PFSK-1 (cell line): ENCODE data around the gene SERPINF2.

Experiments used
- FOXP2 ChIP-seq: optimal IDR thresholded peaks from 2 replicates; pipeline ENCODE3; 2011; ENCODE audit warnings: borderline replicate concordance, control low read depth, inconsistent platforms; ENCODE audit not compliant: insufficient read depth; ENCODE audit errors: extremely low read length, extremely low read depth
- POLR2AphosphoS5 ChIP-seq: IDR thresholded peaks from 2 replicates; pipeline ENCODE4 v1.6.1; 2012; ENCODE audit warnings: low read depth, mild to moderate bottlenecking, control low read depth, low read length, moderate library complexity
- SIN3A ChIP-seq: IDR thresholded peaks from 2 replicates; pipeline ENCODE4 v1.6.1; 2012; ENCODE audit warnings: mild to moderate bottlenecking, low read length, moderate library complexity, borderline replicate concordance; ENCODE audit not compliant: insufficient read depth
- TAF1 ChIP-seq: IDR thresholded peaks from 2 replicates; pipeline ENCODE4 v1.6.1; 2012; ENCODE audit warnings: low read length, control low read depth, borderline replicate concordance; ENCODE audit not compliant: insufficient read depth
- TF ChIP-seq, protein P1 (sequence below), 2 experiments: IDR thresholded peaks; 2 replicates each; pipeline versions ENCODE4 v1.6.1 to v1.8.0; 2011 to 2012; ENCODE audit warnings: low read depth in 2 of 2, low read length in 2 of 2, control low read depth in 1 of 2, inconsistent platforms in 1 of 2, mild to moderate bottlenecking in 1 of 2, moderate library complexity in 1 of 2; ENCODE audit not compliant: insufficient read depth in 1 of 2

Gene SERPINF2

GRCh38 chr17:1725642-1726511 is 16.8 kb upstream of the SERPINF2 start:
- no peak for TF ChIP-seq SIN3A
- TF ChIP-seq, protein P1, sequence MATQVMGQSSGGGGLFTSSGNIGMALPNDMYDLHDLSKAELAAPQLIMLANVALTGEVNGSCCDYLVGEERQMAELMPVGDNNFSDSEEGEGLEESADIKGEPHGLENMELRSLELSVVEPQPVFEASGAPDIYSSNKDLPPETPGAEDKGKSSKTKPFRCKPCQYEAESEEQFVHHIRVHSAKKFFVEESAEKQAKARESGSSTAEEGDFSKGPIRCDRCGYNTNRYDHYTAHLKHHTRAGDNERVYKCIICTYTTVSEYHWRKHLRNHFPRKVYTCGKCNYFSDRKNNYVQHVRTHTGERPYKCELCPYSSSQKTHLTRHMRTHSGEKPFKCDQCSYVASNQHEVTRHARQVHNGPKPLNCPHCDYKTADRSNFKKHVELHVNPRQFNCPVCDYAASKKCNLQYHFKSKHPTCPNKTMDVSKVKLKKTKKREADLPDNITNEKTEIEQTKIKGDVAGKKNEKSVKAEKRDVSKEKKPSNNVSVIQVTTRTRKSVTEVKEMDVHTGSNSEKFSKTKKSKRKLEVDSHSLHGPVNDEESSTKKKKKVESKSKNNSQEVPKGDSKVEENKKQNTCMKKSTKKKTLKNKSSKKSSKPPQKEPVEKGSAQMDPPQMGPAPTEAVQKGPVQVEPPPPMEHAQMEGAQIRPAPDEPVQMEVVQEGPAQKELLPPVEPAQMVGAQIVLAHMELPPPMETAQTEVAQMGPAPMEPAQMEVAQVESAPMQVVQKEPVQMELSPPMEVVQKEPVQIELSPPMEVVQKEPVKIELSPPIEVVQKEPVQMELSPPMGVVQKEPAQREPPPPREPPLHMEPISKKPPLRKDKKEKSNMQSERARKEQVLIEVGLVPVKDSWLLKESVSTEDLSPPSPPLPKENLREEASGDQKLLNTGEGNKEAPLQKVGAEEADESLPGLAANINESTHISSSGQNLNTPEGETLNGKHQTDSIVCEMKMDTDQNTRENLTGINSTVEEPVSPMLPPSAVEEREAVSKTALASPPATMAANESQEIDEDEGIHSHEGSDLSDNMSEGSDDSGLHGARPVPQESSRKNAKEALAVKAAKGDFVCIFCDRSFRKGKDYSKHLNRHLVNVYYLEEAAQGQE (IDR thresholded peaks at IDR 0.05; ENCODE audit: insufficient read depth in 1 of 2, low read depth in 2 of 2, low read length in 2 of 2), result no peak

- TF ChIP-seq POLR2AphosphoS5, result no peak
- TF ChIP-seq TAF1, result no peak
- TF ChIP-seq FOXP2, result no peak
- TF ChIP-seq, protein P1 (IDR thresholded peaks at IDR 0.05; ENCODE audit: insufficient read depth in 1 of 2, low read depth in 2 of 2, low read length in 2 of 2), result no peak
- TF ChIP-seq SIN3A, result no peak
Measured at GRCh38 chr17:1726626-1727257, 15.9 kb upstream of the SERPINF2 start.

- TF ChIP-seq POLR2AphosphoS5, result no peak
- TF ChIP-seq SIN3A, result no peak
- no peak for TF ChIP-seq TAF1
- TF ChIP-seq FOXP2, result no peak
- TF ChIP-seq, protein P1 (IDR thresholded peaks at IDR 0.05; ENCODE audit: insufficient read depth in 1 of 2, low read depth in 2 of 2, low read length in 2 of 2), result no peak
Measured at GRCh38 chr17:1727258-1727789, 15.3 kb upstream of the SERPINF2 start.

DNA sequence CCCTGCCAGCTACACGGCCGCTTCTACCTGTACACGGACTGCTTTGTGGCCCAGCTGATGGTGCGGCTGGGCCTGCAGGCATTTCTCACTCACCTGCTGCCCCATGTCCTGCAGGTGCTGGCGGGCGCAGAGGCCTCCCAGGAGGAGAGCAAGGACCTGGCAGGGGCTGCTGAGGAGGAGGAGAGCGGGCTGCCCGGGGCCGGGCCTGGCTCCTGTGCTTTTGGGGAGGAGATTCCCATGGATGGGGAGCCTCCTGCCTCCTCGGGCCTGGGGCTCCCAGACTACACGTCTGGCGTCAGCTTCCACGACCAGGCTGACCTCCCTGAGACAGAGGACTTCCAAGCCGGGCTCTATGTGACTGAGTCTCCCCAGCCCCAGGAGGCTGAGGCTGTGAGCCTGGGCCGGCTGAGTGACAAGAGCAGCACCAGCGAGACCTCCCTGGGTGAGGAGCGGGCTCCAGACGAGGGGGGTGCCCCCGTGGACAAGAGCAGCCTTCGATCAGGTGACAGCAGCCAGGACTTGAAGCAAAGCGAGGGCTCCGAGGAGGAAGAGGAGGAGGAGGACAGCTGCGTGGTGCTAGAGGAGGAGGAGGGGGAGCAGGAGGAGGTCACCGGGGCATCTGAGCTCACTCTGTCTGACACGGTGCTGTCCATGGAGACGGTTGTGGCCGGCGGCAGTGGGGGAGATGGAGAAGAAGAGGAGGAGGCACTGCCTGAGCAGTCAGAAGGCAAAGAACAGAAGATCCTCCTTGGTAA is 14.6 kb upstream of the SERPINF2 start:
- TF ChIP-seq POLR2AphosphoS5 (no peak), FOXP2 (no peak)

DNA sequence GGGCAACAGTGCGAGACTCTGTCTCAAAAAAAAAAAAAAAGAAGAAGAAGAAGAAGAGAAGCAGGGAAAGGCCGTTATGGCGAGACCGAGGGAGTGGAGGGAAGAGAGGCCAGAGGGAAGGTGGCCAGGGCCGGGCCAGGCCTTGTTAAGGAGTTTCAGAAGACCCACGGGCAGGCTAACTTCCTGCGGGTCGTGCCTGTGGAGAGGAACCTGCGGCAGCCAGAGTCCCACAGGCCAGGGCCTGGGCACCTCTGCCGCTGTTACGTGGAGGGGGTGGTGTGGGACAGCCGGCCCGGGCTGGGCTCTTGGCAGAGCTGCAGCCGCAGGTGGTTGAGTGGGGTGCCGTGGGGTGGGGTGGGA is 12.7 kb upstream of the SERPINF2 start:
- TF ChIP-seq POLR2AphosphoS5 (no peak), FOXP2 (no peak), TAF1 (no peak), SIN3A (no peak)
- TF ChIP-seq, protein P1 (IDR thresholded peaks at IDR 0.05; ENCODE audit: insufficient read depth in 1 of 2, low read depth in 2 of 2, low read length in 2 of 2), result no peak
